Measurements from ENCODE around the gene MTRR. TPM values are rescaled to one million over a fixed set of nuclear protein-coding genes. Genes with fewer than 3 reads are reported as not detected.

Gene MTRR
- total RNA-seq, 1 experiment from 2014 or later: 44.2 TPM

DNA sequence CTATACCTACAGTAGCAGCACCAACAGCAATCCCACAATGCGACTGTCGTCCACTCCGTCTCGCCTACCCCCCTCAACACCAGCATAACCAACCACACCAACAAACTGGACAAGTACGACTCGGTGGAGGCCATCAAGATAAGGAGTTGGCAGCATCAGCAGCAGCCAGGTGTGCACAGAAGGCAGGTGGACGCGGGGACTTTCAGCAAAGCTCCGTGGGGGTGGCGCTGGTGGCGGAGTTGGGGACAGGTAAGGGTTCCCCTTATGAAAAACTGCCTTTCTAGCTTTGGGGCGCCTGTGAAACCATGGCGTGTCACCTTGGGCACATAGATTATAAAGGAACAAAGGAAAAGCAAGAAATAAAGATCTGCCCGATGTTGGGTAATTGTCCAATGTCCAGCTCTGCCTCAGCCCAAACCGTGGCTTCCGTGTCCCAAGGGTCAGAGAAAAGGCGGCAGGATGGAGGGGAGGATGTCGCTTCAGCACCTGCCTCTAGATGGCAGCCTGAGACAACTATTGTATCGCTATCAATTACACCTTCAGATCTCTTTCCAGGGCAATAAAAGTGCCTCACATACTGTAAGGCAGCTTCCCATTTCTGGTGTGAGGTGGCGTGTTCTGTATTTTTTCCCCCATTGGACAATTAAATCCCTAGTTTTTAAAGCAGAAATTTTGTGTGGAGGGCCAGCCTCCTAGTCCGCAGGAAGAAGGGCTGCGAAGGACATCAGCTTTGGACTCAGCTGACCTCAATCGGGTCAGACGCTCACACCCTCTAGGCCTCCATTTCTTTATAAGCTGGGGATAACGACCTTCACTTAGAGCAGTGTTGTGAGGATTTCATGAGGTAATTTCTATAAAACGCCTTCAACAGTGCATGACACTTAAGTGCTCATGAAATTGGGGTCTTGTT lies 58.8 kb downstream of the MTRR start:
- no peaks in the 10 kb centered on the region for H3K4me1 ChIP-seq (ENCODE audit: low read length)
- no peak overlapping the region for H3K4me3 ChIP-seq (ENCODE audit: low read length)
- H2AFZ ChIP-seq (ENCODE audit: low read length): no peak overlapping the region
- no peaks in the 10 kb centered on the region for H3K9me2 ChIP-seq (replicated peaks; ENCODE audit: insufficient read depth, low read length)
- H3K9me3 ChIP-seq (ENCODE audit: low read length): no peaks in the 10 kb centered on the region
- H3K36me3 ChIP-seq (ENCODE audit: insufficient read depth, low read length): no peaks in the 10 kb centered on the region
- H4K20me1 ChIP-seq (ENCODE audit: insufficient read depth, low read depth, low read length): no peaks in the 10 kb centered on the region
- H3K9ac ChIP-seq (ENCODE audit: low read length): no peak overlapping the region
- no peaks in the 10 kb centered on the region for H3K27me3 ChIP-seq (ENCODE audit: low read length)
- H3K27ac ChIP-seq (ENCODE audit: low read length): no peak overlapping the region
- no peaks in the 10 kb centered on the region for H3K79me2 ChIP-seq (ENCODE audit: low read length)
- no peak overlapping the region for H3K4me2 ChIP-seq (ENCODE audit: low read depth, low read length, poor library complexity, severe bottlenecking)
- peak; percentile 87 for DNase-seq

DNA sequence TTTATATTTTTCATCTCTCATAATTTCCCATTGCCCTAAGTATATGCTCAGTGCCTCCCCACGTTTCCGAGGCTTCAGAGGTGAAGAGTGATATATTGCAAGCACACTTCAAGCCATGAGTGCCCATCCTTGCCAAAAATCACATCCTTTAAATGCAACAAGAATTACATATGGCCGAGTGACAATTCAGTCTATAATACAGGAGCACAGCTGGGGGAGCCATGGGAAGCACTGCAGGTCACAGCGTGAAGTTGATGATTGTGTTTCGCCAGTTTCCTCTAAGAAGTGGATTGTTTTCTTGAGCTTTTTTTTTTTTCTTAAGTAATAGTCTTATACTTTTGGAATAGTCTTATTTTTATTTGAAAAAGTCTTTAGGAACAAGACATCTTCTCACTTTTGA lies 61.1 kb downstream of the MTRR start:
- no peaks in the 10 kb centered on the region for H3K27me3 ChIP-seq (ENCODE audit: low read length)
- DNase-seq: no peak
- no peaks in the 10 kb centered on the region for H3K9me2 ChIP-seq (replicated peaks; ENCODE audit: insufficient read depth, low read length)
- H3K27ac ChIP-seq (ENCODE audit: low read length): no peak overlapping the region
- H3K4me2 ChIP-seq (ENCODE audit: low read depth, low read length, poor library complexity, severe bottlenecking): no peak overlapping the region
- H3K4me3 ChIP-seq (ENCODE audit: low read length): no peak overlapping the region
- no peaks in the 10 kb centered on the region for H3K36me3 ChIP-seq (ENCODE audit: insufficient read depth, low read length)
- H3K9ac ChIP-seq (ENCODE audit: low read length): no peak overlapping the region
- no peak overlapping the region for H2AFZ ChIP-seq (ENCODE audit: low read length)
- H3K4me1 ChIP-seq (ENCODE audit: low read length): no peaks in the 10 kb centered on the region
- no peaks in the 10 kb centered on the region for H3K9me3 ChIP-seq (ENCODE audit: low read length)
- no peaks in the 10 kb centered on the region for H4K20me1 ChIP-seq (ENCODE audit: insufficient read depth, low read depth, low read length)
- H3K79me2 ChIP-seq (ENCODE audit: low read length): no peaks in the 10 kb centered on the region

DNA sequence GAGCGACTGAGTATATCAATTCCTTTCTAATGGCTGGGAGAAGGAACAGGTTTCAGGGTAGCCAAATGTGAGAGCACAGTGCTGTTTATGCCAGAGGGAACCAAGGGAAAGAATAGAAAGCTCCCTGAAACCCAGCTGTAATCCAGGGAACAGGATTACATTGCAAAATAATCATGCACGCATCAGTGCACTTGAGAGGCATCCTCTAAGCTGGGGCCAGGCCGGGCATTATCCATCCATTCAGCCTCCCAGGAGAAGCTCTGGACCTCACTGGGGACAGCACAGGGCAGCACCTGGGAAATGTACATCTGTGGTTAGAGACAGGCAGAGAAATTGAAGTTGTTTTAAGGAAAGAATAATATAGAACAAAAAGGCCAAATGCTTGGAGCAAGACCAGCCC lies 72.7 kb downstream of the MTRR start:
- Histone ChIP-seq H3K9me2 (replicated peaks; ENCODE audit: insufficient read depth, low read length) (no peaks in the 10 kb centered on the region), H4K20me1 (ENCODE audit: insufficient read depth, low read depth, low read length) (no peaks in the 10 kb centered on the region), H3K4me3 (ENCODE audit: low read length) (no peak overlapping the region), H3K9me3 (ENCODE audit: low read length) (no peaks in the 10 kb centered on the region), H3K4me2 (ENCODE audit: low read depth, low read length, poor library complexity, severe bottlenecking) (no peak overlapping the region), H3K79me2 (ENCODE audit: low read length) (no peaks in the 10 kb centered on the region), H3K9ac (ENCODE audit: low read length) (no peak overlapping the region), H3K36me3 (ENCODE audit: insufficient read depth, low read length) (no peaks in the 10 kb centered on the region), H3K27ac (ENCODE audit: low read length) (no peak overlapping the region), H3K4me1 (ENCODE audit: low read length) (peaks cover 7% of the 10 kb centered on the region), H2AFZ (ENCODE audit: low read length) (no peak overlapping the region), H3K27me3 (ENCODE audit: low read length) (no peaks in the 10 kb centered on the region)
- no peak for DNase-seq

DNA sequence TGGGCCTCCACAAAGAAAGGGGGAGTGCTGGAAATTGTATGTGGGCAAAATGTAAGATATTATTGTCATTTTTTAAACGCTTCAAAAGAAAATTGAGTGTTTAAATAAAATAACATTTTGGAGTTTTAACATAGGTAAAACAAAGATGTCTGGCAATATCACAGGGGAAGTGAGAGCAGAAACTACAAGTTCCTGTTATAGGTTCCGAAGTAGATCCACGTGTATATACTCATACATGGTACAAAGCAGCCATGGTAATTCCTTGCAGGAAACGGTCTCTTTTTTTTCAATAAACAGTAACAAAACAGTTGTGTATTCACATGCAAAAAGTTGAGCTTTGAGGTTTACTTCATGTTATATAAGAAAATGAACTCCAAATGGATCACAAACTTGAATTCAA lies 78.4 kb downstream of the MTRR start:
- no peaks in the 10 kb centered on the region for H3K36me3 ChIP-seq (ENCODE audit: insufficient read depth, low read length)
- H4K20me1 ChIP-seq (ENCODE audit: insufficient read depth, low read depth, low read length): no peaks in the 10 kb centered on the region
- H3K27ac ChIP-seq (ENCODE audit: low read length): no peak overlapping the region
- DNase-seq: no peak
- H3K79me2 ChIP-seq (ENCODE audit: low read length): no peaks in the 10 kb centered on the region
- H3K9me3 ChIP-seq (ENCODE audit: low read length): no peaks in the 10 kb centered on the region
- H3K4me3 ChIP-seq (ENCODE audit: low read length): no peak overlapping the region
- no peaks in the 10 kb centered on the region for H3K27me3 ChIP-seq (ENCODE audit: low read length)
- no peak overlapping the region for H3K4me2 ChIP-seq (ENCODE audit: low read depth, low read length, poor library complexity, severe bottlenecking)
- no peaks in the 10 kb centered on the region for H3K4me1 ChIP-seq (ENCODE audit: low read length)
- H3K9ac ChIP-seq (ENCODE audit: low read length): no peak overlapping the region
- H3K9me2 ChIP-seq (replicated peaks; ENCODE audit: insufficient read depth, low read length): no peaks in the 10 kb centered on the region
- H2AFZ ChIP-seq (ENCODE audit: low read length): no peak overlapping the region

Other genes starting within 250 kb of the MTRR start
- gene CFAP90, start 18.0 kb upstream of the MTRR start, total RNA-seq (2014; rRNA removed; shearing (Covaris generic); ENCODE audit: low replicate concordance): not detected in 2 replicates
- gene FASTKD3, start 117 bp upstream of the MTRR start, total RNA-seq (2014; rRNA removed; shearing (Covaris generic); ENCODE audit: low replicate concordance): 11.8 and 25.3 TPM in 2 replicates